OCI-LY7 (cell line): ENCODE results near the gene NXN. TPM values are rescaled to one million over a fixed set of nuclear protein-coding genes. Genes with fewer than 3 reads are reported as not detected.

ENCODE experiments used
- BruUV-seq: library from RNA; stranded (reverse); fragments of 400-500 nt; replicated peaks from 2 replicates; lab custom pipeline; 2021; lab: Mats Ljungman, UMichigan
- CTCF ChIA-PET: fragments of 300-600 bp; sonication (Branson Sonifier 250); formaldehyde crosslinking; loops from one replicate; lab custom pipeline; 2022; ENCODE audit warnings: antibody characterized with exemption; ENCODE audit not compliant: unreplicated experiment; lab: Charles Lee
- POLR2A ChIA-PET: fragments of 300-600 bp; sonication (Branson Sonifier 250); formaldehyde crosslinking; loops from one replicate; lab custom pipeline; 2022; ENCODE audit warnings: antibody characterized with exemption; lab: Charles Lee
- DNase-seq: peaks from one replicate; pipeline ENCODE4 v3.0.0-alpha.2; 2015; ENCODE audit warnings: low spot score
- H2AFZ ChIP-seq: fragments of 200-600 bp; sonication (generic), shearing (Covaris generic); 2 replicates; pipeline ENCODE4 v1.6.1; 2014; ENCODE audit warnings: mild to moderate bottlenecking, antibody characterized with exemption, low read length, moderate library complexity
- H3K27ac ChIP-seq: fragments of 200-600 bp; sonication (generic); 2 replicates; pipeline ENCODE4 v1.5.1; 2014; ENCODE audit warnings: mixed run types, low read depth, mild to moderate bottlenecking, moderate library complexity, low read length, inconsistent platforms; ENCODE audit not compliant: poor library complexity, severe bottlenecking
- H3K36me3 ChIP-seq: fragments of 200-600 bp; sonication (generic); 2 replicates; pipeline ENCODE4 v1.6.1; 2014; ENCODE audit warnings: mild to moderate bottlenecking, antibody characterized with exemption, low read length, moderate library complexity, mixed read lengths; ENCODE audit not compliant: insufficient read depth
- H3K4me1 ChIP-seq: fragments of 200-600 bp; sonication (generic); 2 replicates; pipeline ENCODE4 v1.5.1; 2014; ENCODE audit warnings: mild to moderate bottlenecking, low read length; ENCODE audit not compliant: insufficient read depth, poor library complexity, severe bottlenecking
- H3K4me2 ChIP-seq: fragments of 200-600 bp; sonication (generic); 2 replicates; pipeline ENCODE4 v1.6.1; 2014; ENCODE audit warnings: mild to moderate bottlenecking, low read length
- H3K4me3 ChIP-seq: fragments of 200-600 bp; sonication (generic); 2 replicates; pipeline ENCODE4 v1.5.1; 2014; ENCODE audit warnings: mild to moderate bottlenecking, low read depth, low read length; ENCODE audit not compliant: poor library complexity, severe bottlenecking
- H3K79me2 ChIP-seq: fragments of 200-600 bp; sonication (generic); 2 replicates; pipeline ENCODE4 v1.6.1; 2016; ENCODE audit warnings: low read depth, mild to moderate bottlenecking, low read length, moderate library complexity, mixed read lengths; ENCODE audit not compliant: insufficient read depth
- H3K9me2 ChIP-seq: fragments of 200-600 bp; sonication (generic); 2 replicates; pipeline ENCODE4 v1.6.1; 2016; ENCODE audit warnings: mild to moderate bottlenecking, low read length, mixed read lengths; ENCODE audit not compliant: insufficient read depth
- H3K9me3 ChIP-seq: fragments of 200-600 bp; sonication (generic); 2 replicates; pipeline ENCODE4 v1.6.1; 2014; ENCODE audit warnings: mild to moderate bottlenecking, mixed run types, low read length, mixed read lengths
- H4K20me1 ChIP-seq: fragments of 200-600 bp; sonication (generic); 2 replicates; pipeline ENCODE4 v1.6.1; 2014; ENCODE audit warnings: mild to moderate bottlenecking, antibody characterized with exemption, low read length, moderate library complexity, mixed read lengths; ENCODE audit not compliant: insufficient read depth
- CTCF ChIP-seq: fragments of 200-600 bp; sonication (generic); conservative IDR thresholded peaks from 2 replicates; pipeline ENCODE4 v1.5.1; 2014; ENCODE audit warnings: mild to moderate bottlenecking, antibody characterized with exemption, low read length, moderate library complexity, mixed read lengths
- EZH2phosphoT487 ChIP-seq: fragments of 200-600 bp; sonication (generic); IDR thresholded peaks from 2 replicates; pipeline ENCODE4 v1.6.1; 2018; ENCODE audit warnings: low read depth, borderline replicate concordance, mild to moderate bottlenecking, mixed run types, antibody characterized with exemption, low read length, moderate library complexity, mixed read lengths
- intact Hi-C: fragments of 100-400 bp; cut with micrococcal nuclease; formaldehyde crosslinking; loops from one replicate; pipeline ENCODE4 v1.10.0; 2022; ENCODE audit not compliant: unreplicated experiment
- total RNA-seq, 2 experiments: library from RNA; depleted of rRNA in 1 of 2; stranded (reverse); fragments of >200 nt in 1 of 2; shearing (Covaris generic) in 1 of 2; gene quantifications; 2 replicates each; pipeline ENCODE4 v1.2.3, GENCODE V29; 2014 to 2022

NXN gene
- total RNA-seq, 2 experiments from 2014 or later, result 1.3 to 2.8 TPM

DNA sequence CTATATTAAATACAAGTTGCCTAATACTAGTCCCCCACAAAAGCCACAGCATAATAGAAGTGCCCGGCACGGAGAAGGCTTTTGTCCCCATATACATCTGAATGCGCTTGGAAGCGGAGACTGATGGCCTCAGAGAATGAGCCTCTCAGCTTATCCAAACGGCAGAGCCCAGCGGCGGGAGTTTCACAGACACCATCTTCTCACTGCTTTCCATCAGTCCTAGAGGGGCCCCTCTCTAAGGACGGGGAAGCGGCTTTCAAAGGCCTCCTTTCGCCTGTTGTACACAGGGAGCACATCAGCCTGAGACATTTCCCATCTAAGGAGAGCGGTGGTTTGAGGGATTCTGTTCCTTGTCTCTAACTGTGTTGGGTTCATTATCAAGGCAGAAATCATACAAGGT is 16.9 kb downstream of the NXN start:
- Histone ChIP-seq H3K4me3 (no peak overlapping the region), H2AFZ (no peak overlapping the region), H3K9me2 (no peaks in the 10 kb centered on the region), H3K27ac (no peak overlapping the region), H3K4me2 (no peak overlapping the region), H3K79me2 (no peaks in the 10 kb centered on the region), H3K9me3 (no peaks in the 10 kb centered on the region), H3K4me1 (no peaks in the 10 kb centered on the region), H4K20me1 (no peaks in the 10 kb centered on the region), H3K36me3 (no peaks in the 10 kb centered on the region)
- BruUV-seq, result no TSS peak
- intact Hi-C loops, result no loop called here
- DNase-seq, result no peak
- TF ChIP-seq CTCF (no peak), EZH2phosphoT487 (no peak)
- ChIA-PET POLR2A (interaction anchor here (0.6 kb wide), 1 partner anchor 17 kb away, joined by 3 read pairs; no protein-coding TSS in a partner anchor), CTCF (no interaction called here)

DNA sequence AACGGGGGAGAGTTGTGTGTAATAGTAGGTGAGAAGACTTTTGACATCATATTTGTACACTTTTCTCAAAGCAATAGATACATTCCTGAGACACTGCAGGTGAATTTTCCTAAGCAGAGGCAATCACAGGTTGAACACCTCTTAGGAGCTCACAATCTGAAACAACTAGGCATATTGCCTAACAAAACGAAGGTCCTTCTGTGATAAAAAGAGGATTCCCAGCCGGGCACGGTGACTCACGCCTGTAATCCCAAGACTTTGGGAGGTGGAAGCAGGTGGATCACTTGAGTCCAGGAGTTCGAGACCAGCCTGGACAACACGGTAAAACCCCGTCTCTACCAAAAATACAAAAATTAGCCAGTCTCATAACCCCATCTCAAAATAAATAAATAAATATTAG is 17.4 kb downstream of the NXN start:
- no peaks in the 10 kb centered on the region for H3K9me2 ChIP-seq
- TF ChIP-seq EZH2phosphoT487 (no peak), CTCF (no peak)
- H3K27ac ChIP-seq, result no peak overlapping the region
- H3K4me1 ChIP-seq, result no peaks in the 10 kb centered on the region
- H3K36me3 ChIP-seq, result no peaks in the 10 kb centered on the region
- DNase-seq, result no peak
- no peaks in the 10 kb centered on the region for H4K20me1 ChIP-seq
- no TSS peak for BruUV-seq
- no peak overlapping the region for H3K4me3 ChIP-seq
- intact Hi-C loops, result no loop called here
- H2AFZ ChIP-seq, result no peak overlapping the region
- POLR2A ChIA-PET, result interaction anchor here (0.6 kb wide), 1 partner anchor 18 kb away, joined by 3 read pairs; no protein-coding TSS in a partner anchor
- CTCF ChIA-PET, result no interaction called here
- no peaks in the 10 kb centered on the region for H3K9me3 ChIP-seq
- no peaks in the 10 kb centered on the region for H3K79me2 ChIP-seq
- H3K4me2 ChIP-seq, result no peak overlapping the region

GRCh38 chr17:958712-959451 is 20.7 kb downstream of the NXN start:
- H3K4me3 ChIP-seq, result no peak overlapping the region
- H4K20me1 ChIP-seq, result no peaks in the 10 kb centered on the region
- no peak overlapping the region for H3K4me2 ChIP-seq
- no peak for DNase-seq
- no peaks in the 10 kb centered on the region for H3K36me3 ChIP-seq
- no peaks in the 10 kb centered on the region for H3K9me2 ChIP-seq
- CTCF ChIA-PET, result no interaction called here
- H3K79me2 ChIP-seq, result no peaks in the 10 kb centered on the region
- H2AFZ ChIP-seq, result no peak overlapping the region
- no peaks in the 10 kb centered on the region for H3K9me3 ChIP-seq
- no peaks in the 10 kb centered on the region for H3K4me1 ChIP-seq
- POLR2A ChIA-PET, result interaction anchor here (0.7 kb wide), 1 partner anchor 62 kb away, joined by 3 read pairs; no protein-coding TSS in a partner anchor
- TF ChIP-seq CTCF (no peak), EZH2phosphoT487 (no peak)
- BruUV-seq, result no TSS peak
- intact Hi-C loops, result no loop called here
- H3K27ac ChIP-seq, result no peak overlapping the region
